ENCODE results near the gene EEPD1. TPM values are rescaled to one million over a fixed set of nuclear protein-coding genes. Genes with fewer than 3 reads are reported as not detected.
A peak's percentile ranks its signal among the peaks of the same experiment; 100 is the strongest.
"Not testable (repeated sequence)": the region's sequence is repeated elsewhere in the genome, so short reads cannot be mapped to it uniquely, and the experiment has no call there.

Gene EEPD1
- total RNA-seq, 1 experiment from 2014 or later: 7.8 TPM

- not testable (repeated sequence) for H3K27me3 Mint-ChIP-seq (ENCODE audit: low read depth); H3K36me3 Mint-ChIP-seq; H3K27ac Mint-ChIP-seq; H3K4me3 Mint-ChIP-seq
- peaks cover 38% of the 10 kb centered on the region for H3K9me3 Mint-ChIP-seq
- DNase-seq (ENCODE audit: low spot score) (peak; percentile 35), ATAC-seq (peak; percentile 79)
- peaks cover 11% of the 10 kb centered on the region for H3K4me1 Mint-ChIP-seq
- 0 out of 2 replicates have a peak, but pooled peaks have one; percentile 27 for TF ChIP-seq FOXK1 (CRISPR knock-in tag; IDR thresholded peaks at IDR 0.05)
- CTCF ChIA-PET: interaction anchor here (0.6 to 1.8 kb wide), 15 partner anchors 9 to 196 kb away, joined by 3 to 9 read pairs (median 4); no protein-coding TSS in a partner anchor
- POLR2A ChIA-PET: interaction anchor here (1.2 kb wide), 1 partner anchor 32 kb away, joined by 3 read pairs; no protein-coding TSS in a partner anchor
Observed at GRCh38 chr7:36119983-36120646, 32.9 kb upstream of the EEPD1 start.

GRCh38 chr7:36125630-36126029, 27.4 kb upstream of the EEPD1 start:
- POLR2A ChIA-PET; CTCF ChIA-PET; H3K36me3 Mint-ChIP-seq; DNase-seq (ENCODE audit: low spot score); H3K4me1 Mint-ChIP-seq; H3K27ac Mint-ChIP-seq; H3K4me3 Mint-ChIP-seq; ATAC-seq; H3K27me3 Mint-ChIP-seq (ENCODE audit: low read depth): not testable (repeated sequence)
- H3K9me3 Mint-ChIP-seq: peaks cover 34% of the 10 kb centered on the region

GRCh38 chr7:36127075-36127740, 25.8 kb upstream of the EEPD1 start:
- no peak overlapping the region for H3K27ac Mint-ChIP-seq
- CTCF ChIA-PET: interaction anchor here (0.8 to 1.7 kb wide), 13 partner anchors 8 to 192 kb away, joined by 3 to 12 read pairs (median 4); no protein-coding TSS in a partner anchor
- TF ChIP-seq MYBL2 (CRISPR knock-in tag; IDR thresholded peaks at IDR 0.05) (no peak), NR2C2 (CRISPR knock-in tag; IDR thresholded peaks at IDR 0.05) (no peak), ZMAT4 (CRISPR knock-in tag; IDR thresholded peaks at IDR 0.05) (no peak), ZNF671 (CRISPR knock-in tag; IDR thresholded peaks at IDR 0.05) (no peak), CREM (CRISPR knock-in tag; IDR thresholded peaks at IDR 0.05) (no peak), STAT6 (CRISPR knock-in tag; conservative IDR thresholded peaks at IDR 0.05; ENCODE audit: low read depth) (no peak), ZNF138 (CRISPR knock-in tag; conservative IDR thresholded peaks at IDR 0.05) (no peak), ZNF532 (CRISPR knock-in tag; IDR thresholded peaks at IDR 0.05; ENCODE audit: borderline replicate concordance) (no peak), ERG (CRISPR knock-in tag; IDR thresholded peaks at IDR 0.05) (no peak), HMGXB4 (CRISPR knock-in tag; IDR thresholded peaks at IDR 0.05) (no peak), ZNF423 (CRISPR knock-in tag; IDR thresholded peaks at IDR 0.05) (no peak), FOXK1 (CRISPR knock-in tag; IDR thresholded peaks at IDR 0.05) (no peak), MXD4 (CRISPR knock-in tag; IDR thresholded peaks at IDR 0.05; ENCODE audit: borderline replicate concordance) (no peak), ZNF232 (CRISPR knock-in tag; IDR thresholded peaks at IDR 0.05) (no peak), ZNF281 (CRISPR knock-in tag; IDR thresholded peaks at IDR 0.05) (no peak), HMGA2 (CRISPR knock-in tag; IDR thresholded peaks at IDR 0.05) (no peak)

More at GRCh38 chr7:36127075-36127740, 25.8 kb upstream of the EEPD1 start:
- POLR2A ChIA-PET: no interaction called here
- ATAC-seq: peak; percentile 70
- no peak for DNase-seq (ENCODE audit: low spot score)
- Mint-ChIP-seq H3K27me3 (ENCODE audit: low read depth) (no peaks in the 10 kb centered on the region; the same call in 1 of the 2 replicates), H3K4me3 (no peak overlapping the region), H3K36me3 (no peaks in the 10 kb centered on the region), H3K4me1 (peaks cover 5% of the 10 kb centered on the region; the same call in 1 of the 2 replicates), H3K9me3 (peaks cover 21% of the 10 kb centered on the region)
